Measurements from ENCODE around the gene COX6B2. TPM values are rescaled to one million over a fixed set of nuclear protein-coding genes. Genes with fewer than 3 reads are reported as not detected.

COX6B2 gene
- total and polyA plus RNA-seq, 2 of the 8 experiments (the other 6 are each of a cell fraction or from before 2014, with no cell fraction given) = 4.9 to 6.4 TPM

DNA sequence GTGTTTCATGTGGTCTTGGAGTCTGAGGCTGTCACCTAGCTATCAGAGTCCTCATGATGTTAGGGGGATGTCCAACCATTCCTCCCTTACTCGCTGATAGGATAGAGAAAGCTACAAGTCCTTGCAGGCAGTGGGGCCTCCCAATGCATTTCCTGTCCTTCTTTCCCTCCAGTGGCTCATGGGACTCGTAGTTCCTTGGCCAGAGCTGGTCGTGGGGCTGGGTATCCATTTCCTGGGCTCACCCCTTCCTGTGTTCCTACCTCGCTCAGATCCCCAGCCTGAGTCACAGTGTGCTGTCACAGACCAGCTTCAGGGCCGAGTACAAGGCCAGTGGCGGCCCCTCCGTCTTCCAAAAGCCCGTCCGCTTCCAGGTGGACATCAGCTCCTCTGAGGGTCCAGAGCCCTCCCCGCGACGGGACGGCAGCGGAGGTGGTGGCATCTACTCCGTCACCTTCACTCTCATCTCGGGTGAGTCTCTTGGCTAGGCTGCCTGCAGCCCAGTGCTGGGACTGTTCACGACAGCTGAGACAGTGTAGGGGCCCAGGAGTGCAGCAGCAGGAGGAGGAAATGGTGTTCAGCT is 48.4 kb downstream of the COX6B2 start:
- WGBS, 2 experiments (ENCODE audit: extremely low coverage in 1 of 2, insufficient coverage in 1 of 2, insufficient read length in 1 of 2, insufficient replicate concordance in 2 of 2, low coverage in 1 of 2, low lambda C conversion rate in 2 of 2, missing lambda C conversion rate in 1 of 2) = 90% methylated on average over 15 of the region's 17 CpGs; no CpG with 5 or more reads in 1 of the 2 experiments
- no peak for FAIRE-seq
- H4K8ac ChIP-seq (ENCODE audit: extremely low read depth, insufficient read depth, low read length) = no peak overlapping the region; the same call in none of the 2 replicates
- no peaks in the 10 kb centered on the region for H3K27me3 ChIP-seq (replicated peaks in 1 of 4; ENCODE audit: control insufficient read depth in 3 of 4, extremely low read depth in 1 of 4, insufficient read depth in 3 of 4, low read length in 3 of 4)
- no peak overlapping the region for H2BK5ac ChIP-seq (ENCODE audit: low read depth, low read length)
- no peak overlapping the region for H3K18ac ChIP-seq (ENCODE audit: extremely low read depth, low read length)
- H3K4me3 ChIP-seq (ENCODE audit: extremely low read depth in 1 of 4, insufficient read depth in 2 of 4, low read depth in 3 of 4, low read length in 4 of 4) = no peak overlapping the region
- ChIA-PET CTCF (ENCODE audit: partially characterized antibody) (interaction anchor here (0.6 to 1.3 kb wide), 5 partner anchors 12 to 286 kb away, joined by 3 to 5 read pairs (median 3); no protein-coding TSS in a partner anchor), POLR2A (ENCODE audit: partially characterized antibody) (interaction anchor here (0.7 to 1.8 kb wide), 12 partner anchors 8 to 101 kb away, joined by 3 to 6 read pairs (median 4); partner anchors contain the start of genes KMT5C, TMEM238 and UBE2S)
- no peak overlapping the region for H3K27ac ChIP-seq (ENCODE audit: low read depth, low read length)
- no peak overlapping the region for H3K9ac ChIP-seq (replicated peaks in 1 of 4; ENCODE audit: extremely low read depth in 1 of 4, low read depth in 3 of 4, low read length in 3 of 4)
- no peak overlapping the region for H3K4ac ChIP-seq (replicated peaks; ENCODE audit: insufficient read length, low read depth, low read length)
- no peaks in the 10 kb centered on the region; the same call in 1 of the 2 replicates for H3K79me1 ChIP-seq (ENCODE audit: low read depth, low read length)
- 0 out of 2 replicates have a peak overlapping the region, but pooled peaks have one; percentile 8 for H2BK15ac ChIP-seq (ENCODE audit: low read length)
- no peak overlapping the region for H3K14ac ChIP-seq (ENCODE audit: insufficient read length)
- H3K36me3 ChIP-seq (ENCODE audit: control insufficient read depth in 2 of 4, insufficient read depth in 4 of 4, low read length in 3 of 4) = peaks cover 21 to 56% (median 42%) of the 10 kb centered on the region in 4 experiments
- no peaks in the 10 kb centered on the region for H3K79me2 ChIP-seq (ENCODE audit: control insufficient read depth in 1 of 2, insufficient read depth in 2 of 2, low read length in 2 of 2)
- no peaks in the 10 kb centered on the region for H3K9me3 ChIP-seq (ENCODE audit: insufficient read depth in 2 of 2, low read depth in 1 of 2, low read length in 1 of 2)
- no peak overlapping the region for H3K4me2 ChIP-seq (ENCODE audit: insufficient read depth in 1 of 2, low read depth in 2 of 2, low read length in 2 of 2)
- H4K20me1 ChIP-seq (replicated peaks in 1 of 2; ENCODE audit: control insufficient read depth in 1 of 2, insufficient read depth in 2 of 2, low read length in 2 of 2) = peaks cover 0 to 3% of the 10 kb centered on the region in 2 experiments
- no peak overlapping the region for H4K5ac ChIP-seq (ENCODE audit: insufficient read length, low read depth, low read length)
- H2AFZ ChIP-seq (ENCODE audit: low read length) = no peak overlapping the region
- H2BK120ac ChIP-seq (replicated peaks; ENCODE audit: low read depth, low read length) = no peak overlapping the region
- H3K4me1 ChIP-seq (replicated peaks in 1 of 4; ENCODE audit: control insufficient read depth in 3 of 4, insufficient read depth in 4 of 4, low read length in 3 of 4) = peaks cover 0 to 8% (median 3%) of the 10 kb centered on the region in 4 experiments; a peak in 3 of 7 replicates
- H3K23me2 ChIP-seq (ENCODE audit: low read depth, low read length) = peaks cover 2% of the 10 kb centered on the region; the same call in 1 of the 2 replicates
- no peak for DNase-seq (ENCODE audit: low read depth in 1 of 2, low spot score in 2 of 2)
- no peak overlapping the region for H3K56ac ChIP-seq (replicated peaks; ENCODE audit: insufficient read length, low read depth, low read length)
- H4K91ac ChIP-seq (replicated peaks; ENCODE audit: insufficient read length, low read length) = no peak overlapping the region
- H3K23ac ChIP-seq (ENCODE audit: insufficient read length) = no peak overlapping the region
- no peak overlapping the region for H2AK5ac ChIP-seq (ENCODE audit: low read depth, low read length)
- no peak overlapping the region for H2BK20ac ChIP-seq (ENCODE audit: low read length)
- H2BK12ac ChIP-seq (ENCODE audit: low read depth, low read length) = no peak overlapping the region
- TF ChIP-seq KDM1A (IDR thresholded peaks at IDR 0.05; ENCODE audit: borderline replicate concordance, low read length) (no peak), SIN3A (conservative IDR thresholded peaks at IDR 0.05 in 1 of 2, IDR thresholded peaks at IDR 0.05 in 1 of 2; ENCODE audit: low read depth in 1 of 2, low read length in 2 of 2) (no peak), ASH2L (IDR thresholded peaks at IDR 0.05; ENCODE audit: low read length) (no peak), TAF7 (optimal IDR thresholded peaks at IDR 0.05; ENCODE audit: borderline replicate concordance, low read depth, low read length) (no peak), MAFK (IDR thresholded peaks at IDR 0.05; ENCODE audit: low read depth, low read length) (no peak), TEAD4 (IDR thresholded peaks at IDR 0.05; ENCODE audit: low read depth, low read length) (no peak), EZH2 (IDR thresholded peaks at IDR 0.05; ENCODE audit: low read depth, low read length, severe bottlenecking) (no peak), CREB1 (IDR thresholded peaks at IDR 0.05) (no peak), GTF2F1 (IDR thresholded peaks at IDR 0.05; ENCODE audit: borderline replicate concordance, low read depth, low read length) (no peak), PHF8 (conservative IDR thresholded peaks at IDR 0.05; ENCODE audit: low read depth, low read length) (no peak), NRF1 (IDR thresholded peaks at IDR 0.05; ENCODE audit: low read depth, low read length) (no peak)
- TF ChIP-seq, protein P1, sequence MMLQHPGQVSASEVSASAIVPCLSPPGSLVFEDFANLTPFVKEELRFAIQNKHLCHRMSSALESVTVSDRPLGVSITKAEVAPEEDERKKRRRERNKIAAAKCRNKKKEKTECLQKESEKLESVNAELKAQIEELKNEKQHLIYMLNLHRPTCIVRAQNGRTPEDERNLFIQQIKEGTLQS (IDR thresholded peaks at IDR 0.05; ENCODE audit: insufficient read depth, low read depth, low read length) = no peak

Measured in H1 (cell line).